Duodenal mucosa (tissue), 2 donors: ENCODE measurements around the gene AFF1.

Experiments used
- H3K27ac ChIP-seq: one replicate; pipeline ENCODE4 v1.7.0; 2013; ENCODE audit warnings: low read depth, low read length
- H3K27me3 ChIP-seq, 2 donors: one replicate each; pipeline ENCODE4 v1.7.0; 2013; ENCODE audit warnings: low read length in 2 of 2, control low read depth in 1 of 2; ENCODE audit not compliant: insufficient read depth in 2 of 2, control insufficient read depth in 1 of 2
- H3K36me3 ChIP-seq, 2 donors: one replicate each; pipeline ENCODE4 v1.7.0; 2013; ENCODE audit warnings: low read length in 2 of 2, control low read depth in 1 of 2; ENCODE audit not compliant: insufficient read depth in 2 of 2, control insufficient read depth in 1 of 2
- H3K4me1 ChIP-seq, 2 donors: one replicate each; pipeline ENCODE4 v1.7.0; 2013; ENCODE audit warnings: low read length in 2 of 2, control low read depth in 1 of 2; ENCODE audit not compliant: insufficient read depth in 2 of 2, control insufficient read depth in 1 of 2
- H3K4me3 ChIP-seq, 2 donors: one replicate each; pipeline ENCODE4 v1.7.0; 2013; ENCODE audit warnings: low read length in 2 of 2, low read depth in 1 of 2
- H3K9ac ChIP-seq, 2 donors: one replicate each; pipeline ENCODE4 v1.7.0; 2013; ENCODE audit warnings: low read length in 2 of 2, low read depth in 1 of 2
- H3K9me3 ChIP-seq, 2 donors: one replicate each; pipeline ENCODE4 v1.7.0; 2013; ENCODE audit warnings: low read length in 2 of 2, control low read depth in 1 of 2; ENCODE audit not compliant: control insufficient read depth in 1 of 2

Gene AFF1, protein sequence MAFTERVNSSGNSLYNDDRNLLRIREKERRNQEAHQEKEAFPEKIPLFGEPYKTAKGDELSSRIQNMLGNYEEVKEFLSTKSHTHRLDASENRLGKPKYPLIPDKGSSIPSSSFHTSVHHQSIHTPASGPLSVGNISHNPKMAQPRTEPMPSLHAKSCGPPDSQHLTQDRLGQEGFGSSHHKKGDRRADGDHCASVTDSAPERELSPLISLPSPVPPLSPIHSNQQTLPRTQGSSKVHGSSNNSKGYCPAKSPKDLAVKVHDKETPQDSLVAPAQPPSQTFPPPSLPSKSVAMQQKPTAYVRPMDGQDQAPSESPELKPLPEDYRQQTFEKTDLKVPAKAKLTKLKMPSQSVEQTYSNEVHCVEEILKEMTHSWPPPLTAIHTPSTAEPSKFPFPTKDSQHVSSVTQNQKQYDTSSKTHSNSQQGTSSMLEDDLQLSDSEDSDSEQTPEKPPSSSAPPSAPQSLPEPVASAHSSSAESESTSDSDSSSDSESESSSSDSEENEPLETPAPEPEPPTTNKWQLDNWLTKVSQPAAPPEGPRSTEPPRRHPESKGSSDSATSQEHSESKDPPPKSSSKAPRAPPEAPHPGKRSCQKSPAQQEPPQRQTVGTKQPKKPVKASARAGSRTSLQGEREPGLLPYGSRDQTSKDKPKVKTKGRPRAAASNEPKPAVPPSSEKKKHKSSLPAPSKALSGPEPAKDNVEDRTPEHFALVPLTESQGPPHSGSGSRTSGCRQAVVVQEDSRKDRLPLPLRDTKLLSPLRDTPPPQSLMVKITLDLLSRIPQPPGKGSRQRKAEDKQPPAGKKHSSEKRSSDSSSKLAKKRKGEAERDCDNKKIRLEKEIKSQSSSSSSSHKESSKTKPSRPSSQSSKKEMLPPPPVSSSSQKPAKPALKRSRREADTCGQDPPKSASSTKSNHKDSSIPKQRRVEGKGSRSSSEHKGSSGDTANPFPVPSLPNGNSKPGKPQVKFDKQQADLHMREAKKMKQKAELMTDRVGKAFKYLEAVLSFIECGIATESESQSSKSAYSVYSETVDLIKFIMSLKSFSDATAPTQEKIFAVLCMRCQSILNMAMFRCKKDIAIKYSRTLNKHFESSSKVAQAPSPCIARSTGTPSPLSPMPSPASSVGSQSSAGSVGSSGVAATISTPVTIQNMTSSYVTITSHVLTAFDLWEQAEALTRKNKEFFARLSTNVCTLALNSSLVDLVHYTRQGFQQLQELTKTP

DNA sequence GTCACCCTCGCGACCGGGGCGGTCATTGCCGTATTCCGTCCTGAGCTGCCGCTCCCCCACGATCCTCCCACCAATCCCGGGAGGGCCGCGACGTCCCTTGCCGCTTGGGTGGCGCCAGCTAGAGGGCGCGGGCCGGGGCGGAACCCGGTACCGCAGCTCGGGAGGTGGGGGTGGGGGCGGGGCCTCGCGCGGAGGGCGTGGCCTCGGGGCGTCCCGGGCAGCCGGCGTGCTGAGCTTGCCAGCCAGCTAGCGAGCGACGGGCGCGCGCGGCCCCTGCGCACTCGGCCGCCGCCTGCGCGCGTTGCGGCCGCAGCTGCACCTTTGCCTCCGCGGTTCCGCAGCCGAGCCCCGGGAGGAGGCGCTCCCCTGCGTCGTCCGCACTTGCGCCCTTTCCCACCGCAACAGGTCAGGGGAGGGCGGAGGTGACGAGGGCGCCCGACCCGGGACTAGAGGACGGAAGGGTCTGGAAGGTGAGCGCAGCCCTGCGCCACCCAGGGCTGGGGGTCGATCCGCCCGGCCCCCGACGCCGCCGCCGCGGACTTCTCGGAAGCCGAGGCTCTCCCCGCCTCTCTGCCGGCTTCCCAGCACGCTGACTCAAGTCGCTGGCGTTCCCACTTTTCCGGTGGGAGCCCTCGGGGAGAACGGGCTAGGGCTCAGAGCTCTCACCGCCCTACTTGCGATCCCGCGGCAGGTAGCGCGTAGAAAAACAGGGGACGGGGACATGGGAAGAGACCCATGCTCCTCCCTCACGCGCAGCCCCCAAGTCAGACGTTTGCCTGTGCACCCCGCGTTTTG, at the start of gene AFF1:
Gene AFF1 (plus strand): TSS at position 241 of the 795 bp plus-strand sequence. CDS start 13,523 bp downstream, outside the sequence.
- peaks cover 17 to 20% of the 10 kb centered on the region in 2 donors for H3K4me1 ChIP-seq

DNA sequence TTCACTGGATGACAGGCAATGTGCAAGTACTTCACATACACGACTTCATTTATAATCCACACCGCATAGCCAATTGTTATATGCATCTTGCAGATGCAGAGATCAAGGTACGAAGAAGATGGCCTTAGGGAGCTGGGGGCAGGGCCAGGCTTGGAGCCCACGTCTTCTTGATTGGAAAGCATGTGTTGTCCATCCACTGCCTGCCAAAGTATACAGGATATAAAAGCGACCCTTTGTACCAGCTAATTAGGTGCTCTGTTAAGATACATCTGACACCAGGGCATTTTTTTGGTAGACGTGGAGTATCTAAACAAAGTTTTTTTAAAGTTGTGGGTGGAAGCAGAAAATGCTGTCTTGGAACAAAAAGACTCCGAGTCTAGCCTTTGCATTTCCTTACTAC, 44.0 kb upstream of the AFF1 start:
- H3K4me1 ChIP-seq: peaks cover 0 to 4% of the 10 kb centered on the region in 2 donors
- H3K9me3 ChIP-seq: no peaks in the 10 kb centered on the region
- H3K4me3 ChIP-seq: no peak overlapping the region
- H3K27ac ChIP-seq: no peak overlapping the region
- H3K27me3 ChIP-seq: no peaks in the 10 kb centered on the region
- no peaks in the 10 kb centered on the region for H3K36me3 ChIP-seq
- H3K9ac ChIP-seq: no peak overlapping the region

More for the DNA sequence above, at the start of gene AFF1:
- Histone ChIP-seq H3K4me3 (peak within 1 kb of the TSS; percentile 78 to 92), H3K9me3 (no peaks in the 10 kb centered on the region), H3K27ac (peak within 1 kb of the TSS; percentile 97), H3K36me3 (peaks cover 3 to 7% of the 10 kb centered on the region in 2 donors), H3K9ac (peak within 1 kb of the TSS; percentile 90 to 94), H3K27me3 (no peaks in the 10 kb centered on the region)

DNA sequence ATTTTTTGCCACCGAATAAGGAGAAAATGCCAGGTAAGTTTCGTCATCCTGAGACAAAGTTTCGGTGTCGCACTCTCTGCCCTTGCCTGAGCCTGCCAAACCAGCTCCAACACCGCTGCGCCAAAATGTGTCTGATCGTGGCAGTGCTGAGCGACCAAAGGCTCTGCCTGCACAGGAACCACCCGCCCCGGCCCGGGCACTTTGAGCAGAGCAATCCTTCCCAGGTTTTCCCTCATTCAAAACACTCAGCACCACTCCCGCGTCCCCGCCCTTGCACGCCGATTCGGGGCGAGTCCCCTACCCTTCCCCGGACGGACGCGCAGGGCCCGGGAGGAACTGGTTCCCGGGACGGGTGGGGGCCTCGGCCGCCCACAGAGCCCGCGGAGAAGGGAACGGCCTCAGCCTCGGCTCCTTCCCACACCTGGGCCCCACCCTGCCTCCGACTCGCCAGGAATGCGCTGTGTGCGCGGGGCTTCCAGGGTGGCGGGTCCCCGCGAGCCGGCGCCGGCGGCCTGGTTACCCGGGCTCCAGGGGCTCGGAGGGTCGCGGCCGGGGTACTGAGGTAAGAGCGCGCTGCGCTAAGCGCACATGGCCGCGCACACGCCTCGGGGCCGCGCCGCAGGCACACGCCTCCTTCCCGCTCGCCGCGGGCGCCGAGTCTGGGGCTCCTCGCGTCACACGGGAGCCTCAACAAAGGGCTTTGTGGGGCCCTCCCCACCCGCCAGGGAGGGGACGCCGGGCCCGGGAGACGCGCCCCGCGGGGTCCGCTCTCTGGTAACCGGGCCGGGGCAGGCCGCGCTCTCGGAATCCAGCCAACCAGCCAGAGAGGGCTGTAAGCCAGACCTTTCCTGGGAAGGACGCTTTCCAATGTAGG, 42.8 kb upstream of the AFF1 start, which contains the start of gene C4orf36:
Gene C4orf36 (minus strand): TSS at position 661 of the 874 bp plus-strand sequence. CDS start 902 bp downstream, outside the sequence.
- Histone ChIP-seq H3K27ac (no peak within 1 kb of the TSS), H3K36me3 (no peaks in the 10 kb centered on the region), H3K4me1 (peaks cover 0 to 4% of the 10 kb centered on the region in 2 donors), H3K9me3 (no peaks in the 10 kb centered on the region), H3K4me3 (peak within 1 kb of the TSS; percentile 62 to 76), H3K9ac (peak within 1 kb of the TSS; percentile 38 to 39), H3K27me3 (no peaks in the 10 kb centered on the region)

DNA sequence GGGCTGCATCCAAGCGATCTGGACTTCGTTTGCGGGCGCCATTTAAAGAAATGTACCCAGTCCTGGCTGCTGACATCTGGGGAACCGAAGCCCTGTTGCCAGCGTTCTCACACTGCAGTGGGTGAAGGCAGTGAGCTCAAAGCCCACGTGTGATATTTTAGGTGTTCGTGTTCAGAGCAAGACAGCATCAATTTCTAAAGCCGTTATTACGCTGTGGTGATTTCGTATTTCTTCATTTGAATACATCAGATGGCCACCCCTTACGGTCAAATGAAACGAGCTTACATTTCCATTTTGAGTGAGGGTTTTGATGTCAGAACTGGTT, 42.2 kb upstream of the AFF1 start:
- Histone ChIP-seq H3K9ac (peak overlapping the region; percentile 38 to 39), H3K4me1 (peaks cover 0 to 4% of the 10 kb centered on the region in 2 donors), H3K27me3 (no peaks in the 10 kb centered on the region), H3K4me3 (peak overlapping the region; percentile 62 to 76), H3K27ac (no peak overlapping the region), H3K9me3 (no peaks in the 10 kb centered on the region), H3K36me3 (no peaks in the 10 kb centered on the region)

DNA sequence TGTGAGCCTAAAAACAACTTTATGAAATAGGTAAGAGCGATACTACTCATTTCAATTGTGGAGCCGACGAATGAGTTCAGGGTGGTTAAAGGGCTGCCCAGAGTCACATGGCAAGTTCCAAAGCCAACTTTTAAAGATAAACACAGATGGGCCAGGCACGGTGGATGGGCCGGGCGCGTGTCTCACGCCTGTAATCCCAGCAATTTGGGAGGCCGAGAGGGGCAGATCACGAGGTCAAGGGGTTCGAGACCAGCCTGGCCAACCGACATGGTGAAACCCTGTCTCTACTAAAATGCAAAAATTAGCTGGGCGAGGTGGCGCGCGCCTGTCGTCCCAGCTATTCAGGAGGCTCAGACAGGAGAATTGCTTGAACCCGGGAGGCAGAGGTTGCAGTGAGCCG, 41.7 kb upstream of the AFF1 start:
- Histone ChIP-seq H3K9me3 (no peaks in the 10 kb centered on the region), H3K27me3 (no peaks in the 10 kb centered on the region), H3K9ac (peak overlapping the region in 1 of 2 donors; percentile 39), H3K4me1 (peaks cover 0 to 4% of the 10 kb centered on the region in 2 donors), H3K36me3 (no peaks in the 10 kb centered on the region), H3K4me3 (no peak overlapping the region), H3K27ac (no peak overlapping the region)

DNA sequence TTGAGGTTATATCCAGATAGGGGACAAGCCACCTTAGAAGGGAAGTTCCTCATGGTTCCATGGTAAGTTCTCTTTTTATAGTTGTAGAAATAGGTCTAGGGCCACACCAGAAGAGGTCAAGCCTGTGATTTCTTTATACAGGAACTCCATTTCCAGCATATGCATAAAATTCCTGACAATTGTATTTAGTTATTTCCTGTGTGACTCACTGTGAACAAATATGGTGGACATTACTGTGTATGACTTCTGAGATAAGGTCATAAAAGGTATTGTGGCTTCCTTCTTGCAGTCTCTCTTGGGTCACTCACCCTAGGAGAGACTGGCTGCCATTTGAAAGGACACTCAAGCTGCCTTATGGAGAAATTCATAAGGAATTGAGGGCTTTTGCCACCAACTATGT, 40.4 kb upstream of the AFF1 start:
- H3K36me3 ChIP-seq: no peaks in the 10 kb centered on the region
- no peaks in the 10 kb centered on the region for H3K9me3 ChIP-seq
- H3K27me3 ChIP-seq: no peaks in the 10 kb centered on the region
- H3K9ac ChIP-seq: no peak overlapping the region
- no peak overlapping the region for H3K4me3 ChIP-seq
- no peak overlapping the region for H3K27ac ChIP-seq
- H3K4me1 ChIP-seq: peaks cover 0 to 4% of the 10 kb centered on the region in 2 donors

DNA sequence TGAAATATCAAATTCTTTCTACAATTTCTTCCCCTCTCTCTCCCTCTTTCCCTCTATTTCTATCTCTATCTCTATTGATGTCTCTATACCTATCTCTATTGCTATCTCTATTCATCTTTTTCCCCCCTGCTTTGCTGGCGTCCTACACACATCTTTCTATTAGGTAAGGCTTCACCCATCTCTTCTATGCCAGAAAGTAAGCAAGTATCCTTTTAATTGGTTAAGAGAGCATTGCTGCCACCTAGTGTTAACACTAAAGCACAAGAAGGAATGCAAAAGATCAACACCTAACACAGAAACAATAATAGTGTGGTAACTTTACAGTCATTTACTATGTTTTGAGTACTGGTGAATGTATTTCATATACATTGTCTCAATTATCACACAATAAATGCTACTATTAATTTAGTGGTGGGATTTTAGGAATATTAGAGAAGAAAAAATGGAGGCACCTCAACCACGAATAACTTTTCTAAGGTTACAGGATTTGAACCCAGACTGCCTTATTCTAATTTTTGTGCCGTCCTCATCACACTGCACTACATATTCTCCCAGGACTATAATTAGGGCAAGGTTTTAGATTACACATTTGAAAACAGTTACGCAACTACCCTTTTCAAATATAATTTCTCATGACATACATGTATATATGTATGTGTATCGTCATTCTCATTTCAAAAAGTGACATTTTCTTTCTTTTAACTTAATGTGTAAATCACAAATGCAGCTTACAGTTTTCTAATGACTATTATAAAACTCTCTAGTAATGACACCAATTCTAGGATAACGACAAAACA, 38.9 kb upstream of the AFF1 start:
- Histone ChIP-seq H3K4me3 (no peak overlapping the region), H3K36me3 (no peaks in the 10 kb centered on the region), H3K27ac (no peak overlapping the region), H3K9ac (no peak overlapping the region), H3K4me1 (peaks cover 0 to 4% of the 10 kb centered on the region in 2 donors), H3K27me3 (no peaks in the 10 kb centered on the region), H3K9me3 (no peaks in the 10 kb centered on the region)

DNA sequence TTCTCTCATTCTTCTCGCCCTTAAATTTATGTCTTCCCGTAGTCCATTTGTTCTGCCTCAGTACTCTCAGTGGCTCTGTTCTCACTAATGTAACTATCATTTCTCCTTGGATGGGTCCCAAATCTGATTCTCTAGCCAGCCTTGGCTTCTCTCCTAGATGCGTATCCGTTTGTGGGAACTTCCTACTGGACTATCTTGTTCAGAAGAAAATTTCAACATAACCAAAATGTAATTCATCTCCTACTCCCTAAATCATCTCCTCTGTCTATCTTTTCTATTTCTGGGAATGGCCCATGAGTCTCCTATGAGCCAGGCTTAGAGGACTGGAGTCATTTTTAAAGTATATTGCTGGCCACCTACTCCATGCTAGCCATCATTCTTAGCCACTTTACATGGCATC, 38.2 kb upstream of the AFF1 start:
- Histone ChIP-seq H3K4me3 (no peak overlapping the region), H3K27ac (no peak overlapping the region), H3K9ac (no peak overlapping the region), H3K36me3 (no peaks in the 10 kb centered on the region), H3K27me3 (no peaks in the 10 kb centered on the region), H3K9me3 (no peaks in the 10 kb centered on the region), H3K4me1 (peaks cover 0 to 4% of the 10 kb centered on the region in 2 donors)
